ENCODE measurements around the gene S100A3.

DNA sequence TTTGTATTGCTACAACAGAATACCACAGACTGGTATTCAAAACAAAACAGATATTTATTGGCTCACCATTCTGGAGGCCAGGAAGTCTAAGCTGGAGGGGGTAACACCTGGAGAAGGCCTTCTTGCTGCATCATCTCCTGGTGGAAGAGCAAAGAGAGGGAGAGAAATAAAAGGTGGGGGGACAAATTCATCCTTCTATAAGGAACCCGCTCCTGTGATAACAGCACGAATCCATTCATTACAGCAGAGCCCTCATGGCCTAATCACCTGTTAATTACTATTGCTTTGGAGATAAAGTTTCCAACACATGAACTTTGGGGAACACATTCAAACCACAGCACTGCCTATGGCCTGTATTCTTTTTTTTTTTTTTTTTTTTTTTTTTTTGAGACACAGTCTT lies 11.2 kb upstream of the S100A3 start:
- TF ChIP-seq POLR2A (IDR thresholded peaks at IDR 0.05; ENCODE audit: low read depth, low read length) = no peak
- no peak for TF ChIP-seq POLR2AphosphoS5 (IDR thresholded peaks at IDR 0.05; ENCODE audit: low read depth, low read length)

Data from GM12892 (cell line).